Activated CD4-positive, alpha-beta T cell treated with anti-CD3 and anti-CD28 coated beads for 36 hours (primary cell): ENCODE data around the gene DHX57. TPM values are rescaled to one million over a fixed set of nuclear protein-coding genes. Genes with fewer than 3 reads are reported as not detected.
"Not testable (repeated sequence)": the region's sequence is repeated elsewhere in the genome, so short reads cannot be mapped to it uniquely, and the experiment has no call there.

Experiments
- ATAC-seq: fragments of 200-7000 bp; cut with Tn5 transposase; one replicate; pipeline ENCODE4 v1.10.0; 2021; ENCODE audit warnings: mild to moderate bottlenecking, moderate library complexity
- CTCF ChIA-PET: fragments of 350-600 bp; sonication (Branson Sonifier 250); formaldehyde crosslinking; loops from one replicate; lab custom pipeline; 2021; ENCODE audit warnings: antibody characterized with exemption; lab: Charles Lee
- POLR2A ChIA-PET: fragments of 350-600 bp; sonication (Branson Sonifier 250); formaldehyde crosslinking; loops from one replicate; lab custom pipeline; 2021; ENCODE audit warnings: antibody characterized with exemption, inconsistent platforms; lab: Charles Lee
- DNase-seq: peaks from one replicate; pipeline ENCODE4 v3.0.0-alpha.2; 2020
- H3K27ac Mint-ChIP-seq: one replicate; pipeline ENCODE4 v1.8.0; 2021; ENCODE audit warnings: mixed read lengths
- H3K27me3 Mint-ChIP-seq: one replicate; pipeline ENCODE4 v1.8.0; 2021; ENCODE audit warnings: mixed read lengths
- H3K36me3 Mint-ChIP-seq: one replicate; pipeline ENCODE4 v1.8.0; 2021; ENCODE audit warnings: low read depth, mixed read lengths
- H3K4me1 Mint-ChIP-seq: one replicate; pipeline ENCODE4 v1.8.0; 2021; ENCODE audit warnings: mixed read lengths
- H3K4me3 Mint-ChIP-seq: one replicate; pipeline ENCODE4 v1.8.0; 2021; ENCODE audit warnings: mild to moderate bottlenecking, moderate library complexity, mixed read lengths
- H3K9me3 Mint-ChIP-seq: one replicate; pipeline ENCODE4 v1.8.0; 2021; ENCODE audit warnings: low read depth, mixed read lengths
- intact Hi-C, 2 experiments: fragments of 100-400 bp; cut with DNase I in 1 of 2; cut with micrococcal nuclease in 1 of 2; formaldehyde crosslinking; loops; one replicate each; pipeline versions ENCODE4 v1.14.2 to v1.15.1; 2022 to 2024; cut with DNase I, micrococcal nuclease
- total RNA-seq, 2 experiments: library from RNA; stranded (reverse); gene quantifications; one replicate each; pipeline ENCODE4 v1.2.3, GENCODE V29; 2021

The DHX57 gene
- total RNA-seq, 2 experiments from 2014 or later: 14.0 to 20.3 TPM

DNA sequence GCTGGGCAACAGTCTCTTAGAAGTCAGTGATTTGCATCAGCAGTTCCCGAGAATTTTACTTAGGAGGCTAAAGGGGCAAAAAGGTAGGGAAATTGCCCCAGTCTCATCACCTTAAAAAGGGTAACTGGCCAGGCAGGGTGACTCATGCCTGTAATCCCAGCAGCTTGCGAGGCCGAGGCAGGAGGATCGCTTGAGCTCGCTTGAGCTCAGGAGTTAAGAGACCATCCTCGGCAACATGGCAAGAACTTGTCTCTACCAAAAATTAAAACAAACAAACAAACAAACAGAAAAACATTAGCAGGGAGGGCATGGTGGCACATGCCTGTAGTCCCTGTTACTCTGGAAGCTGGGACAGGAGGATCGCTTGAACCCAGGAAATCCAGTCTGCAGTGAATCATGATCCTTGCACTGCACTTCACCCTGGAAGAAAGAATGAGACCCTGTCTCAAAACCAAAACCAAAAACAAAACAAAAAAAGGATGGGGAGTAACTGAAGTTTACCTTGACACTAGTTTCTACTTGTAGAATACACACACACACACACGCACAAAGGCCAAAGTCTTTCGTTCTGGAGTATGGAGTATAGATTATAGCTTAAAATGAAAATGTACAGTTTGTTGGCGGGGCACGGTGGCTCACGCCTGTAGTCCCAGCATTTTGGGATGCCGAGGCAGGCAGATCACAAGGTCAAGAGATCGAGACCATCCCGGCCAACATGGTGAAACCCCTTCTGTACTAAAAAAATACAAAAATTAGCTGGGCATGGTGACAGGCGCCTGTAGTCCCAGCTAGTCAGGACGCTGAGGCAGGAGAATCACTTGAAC, 100.4 kb downstream of the DHX57 start:
- POLR2A ChIA-PET: interaction anchor here (3.1 kb wide), 1 partner anchor 24 kb away, joined by 17 read pairs; the partner anchor contains the start of gene SRSF7
- Mint-ChIP-seq H3K27ac (no peak overlapping the region), H3K9me3 (no peaks in the 10 kb centered on the region), H3K27me3 (peaks cover 13% of the 10 kb centered on the region), H3K36me3 (peaks cover 6% of the 10 kb centered on the region), H3K4me1 (peaks cover 3% of the 10 kb centered on the region), H3K4me3 (no peak overlapping the region)
- DNase-seq (no peak), ATAC-seq (no peak)
- intact Hi-C loops: loop anchor here in 1 of 2 experiments (10.0 kb wide), 1 partner anchor 659 kb away; the partner anchor contains the start of gene MAP4K3
- CTCF ChIA-PET: interaction anchor here (1.0 to 1.2 kb wide), 2 partner anchors 15 to 109 kb away, joined by 3 to 4 read pairs; partner anchors contain the start of gene GALM

DNA sequence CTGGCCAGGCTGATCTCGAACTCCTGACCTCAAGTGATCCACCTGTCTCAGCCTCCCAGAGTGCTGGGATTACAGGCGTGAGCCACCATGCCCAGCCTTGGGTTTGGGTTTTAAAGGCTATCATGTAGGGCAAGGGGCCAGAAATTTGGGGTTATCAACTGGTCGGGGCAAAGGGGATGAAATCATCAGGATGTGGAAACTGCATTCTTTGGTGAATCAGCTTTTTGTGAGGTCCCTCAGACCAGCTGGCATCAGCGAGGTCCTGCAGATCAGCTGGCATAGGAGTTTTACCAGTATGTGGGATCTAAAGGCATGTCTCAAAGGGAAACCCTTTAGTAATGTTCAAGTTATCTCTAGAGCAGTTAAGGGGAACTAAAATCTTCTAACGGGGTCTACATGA, 104.1 kb downstream of the DHX57 start:
- Mint-ChIP-seq H3K9me3 (no peaks in the 10 kb centered on the region), H3K4me3 (no peak overlapping the region), H3K4me1 (no peaks in the 10 kb centered on the region), H3K36me3 (no peaks in the 10 kb centered on the region), H3K27ac (no peak overlapping the region), H3K27me3 (peaks cover 13% of the 10 kb centered on the region)
- intact Hi-C loops: loop anchor here in 1 of 2 experiments (10.0 kb wide), 1 partner anchor 663 kb away; the partner anchor contains the start of gene MAP4K3
- ATAC-seq: no peak
- no peak for DNase-seq
- ChIA-PET CTCF (no interaction called here), POLR2A (interaction anchor here (1.5 kb wide), 1 partner anchor 21 kb away, joined by 7 read pairs; the partner anchor contains the start of gene SRSF7)

DNA sequence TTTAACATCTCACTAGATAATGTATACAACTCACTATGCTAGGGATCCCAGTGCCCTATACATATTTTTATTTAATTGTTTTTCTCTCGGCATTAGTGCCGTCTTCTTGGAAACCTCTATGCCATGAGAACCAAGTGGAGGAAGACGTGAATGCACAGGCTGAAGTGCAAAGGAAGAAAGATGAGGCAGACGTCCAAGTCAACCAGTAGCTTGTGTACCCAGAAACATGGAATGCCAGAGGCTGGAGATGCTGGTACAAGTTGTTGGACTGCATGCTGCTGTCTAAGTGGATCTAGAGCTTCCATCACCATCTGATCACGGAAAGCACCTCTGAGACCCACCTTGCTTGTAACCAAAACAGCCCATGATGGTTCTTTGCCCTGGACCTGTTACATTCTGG, 110.2 kb downstream of the DHX57 start:
- Mint-ChIP-seq H3K27me3 (no peaks in the 10 kb centered on the region), H3K27ac (no peak overlapping the region), H3K9me3 (no peaks in the 10 kb centered on the region), H3K4me3 (no peak overlapping the region), H3K4me1 (peaks cover 2% of the 10 kb centered on the region), H3K36me3 (no peaks in the 10 kb centered on the region)
- DNase-seq (no peak), ATAC-seq (no peak)
- intact Hi-C loops: no loop called here
- CTCF ChIA-PET: interaction anchor here (0.7 kb wide), 1 partner anchor 36 kb away, joined by 4 read pairs; no protein-coding TSS in a partner anchor
- POLR2A ChIA-PET: interaction anchor here (0.6 kb wide), 1 partner anchor 503 kb away, joined by 6 read pairs; no protein-coding TSS in a partner anchor

DNA sequence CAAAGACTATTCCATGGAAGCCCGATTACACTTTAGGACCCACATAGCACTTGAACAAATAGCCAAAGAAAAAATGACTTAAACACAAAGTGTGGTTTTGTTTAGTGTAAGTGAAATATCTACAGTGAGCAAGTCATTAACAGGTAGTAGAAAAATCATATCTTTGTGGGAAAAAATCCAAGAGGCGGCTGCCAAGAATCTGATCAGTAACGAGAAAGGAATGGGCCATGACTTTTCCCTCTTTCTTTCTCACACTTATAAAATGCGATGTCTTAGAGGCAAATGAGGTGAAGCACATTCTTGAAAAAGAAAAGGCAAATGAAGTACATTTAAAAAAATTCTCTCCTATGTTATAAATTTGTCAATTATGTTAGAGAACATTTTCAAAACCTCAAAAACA, 110.6 kb downstream of the DHX57 start:
- Mint-ChIP-seq H3K4me3 (no peak overlapping the region), H3K4me1 (peaks cover 2% of the 10 kb centered on the region), H3K27ac (no peak overlapping the region), H3K36me3 (no peaks in the 10 kb centered on the region), H3K9me3 (no peaks in the 10 kb centered on the region), H3K27me3 (no peaks in the 10 kb centered on the region)
- ChIA-PET POLR2A (interaction anchor here (0.6 kb wide), 1 partner anchor 503 kb away, joined by 6 read pairs; no protein-coding TSS in a partner anchor), CTCF (no interaction called here)
- ATAC-seq: no peak
- no peak for DNase-seq
- intact Hi-C loops: no loop called here

DNA sequence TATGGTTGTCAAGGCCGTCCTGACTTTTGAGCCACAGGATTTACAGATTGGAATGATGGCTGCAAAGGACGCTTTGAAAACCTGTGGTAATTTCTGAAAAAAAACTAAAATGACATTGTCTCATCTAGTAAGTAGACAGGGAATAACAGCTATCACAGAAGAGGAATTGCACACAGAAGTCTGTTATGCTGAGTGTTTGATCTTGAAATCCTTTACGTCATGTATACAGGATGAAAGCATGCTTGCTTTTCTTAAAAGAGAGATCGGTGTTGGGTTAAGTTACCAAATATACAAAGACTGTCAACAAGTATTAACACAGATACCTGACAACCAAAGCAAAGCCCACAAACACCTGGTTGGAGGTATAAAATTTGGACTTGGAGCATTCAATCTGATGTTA, 112.0 kb downstream of the DHX57 start:
- peaks cover 2% of the 10 kb centered on the region for H3K4me1 Mint-ChIP-seq
- no peak overlapping the region for H3K27ac Mint-ChIP-seq
- no peaks in the 10 kb centered on the region for H3K27me3 Mint-ChIP-seq
- no peaks in the 10 kb centered on the region for H3K36me3 Mint-ChIP-seq
- ChIA-PET POLR2A (interaction anchor here (2.3 kb wide), 1 partner anchor 12 kb away, joined by 14 read pairs; the partner anchor contains the start of gene SRSF7), CTCF (interaction anchor here (1.1 kb wide), 1 partner anchor 20 kb away, joined by 5 read pairs; no protein-coding TSS in a partner anchor)
- no peak overlapping the region for H3K4me3 Mint-ChIP-seq
- DNase-seq: no peak
- H3K9me3 Mint-ChIP-seq: no peaks in the 10 kb centered on the region
- no peak for ATAC-seq
- intact Hi-C loops: no loop called here

DNA sequence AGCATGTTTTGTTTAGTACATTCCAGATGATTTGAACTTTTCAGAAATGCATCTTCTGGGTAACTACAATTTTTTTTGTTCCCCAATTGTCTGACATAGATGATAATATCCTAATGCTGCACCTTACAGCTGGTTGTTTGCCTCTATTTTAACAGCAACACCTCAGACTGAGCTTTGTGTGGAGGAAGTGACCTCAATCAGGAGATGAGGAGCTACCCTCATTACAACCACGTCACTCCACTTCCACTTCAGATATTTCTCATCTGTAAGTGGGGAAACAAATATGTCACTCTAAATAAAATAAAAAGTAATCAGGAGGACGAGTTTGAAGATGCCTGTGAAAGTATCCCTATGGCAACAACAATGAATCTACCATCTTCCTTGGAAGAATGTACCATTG, 112.5 kb downstream of the DHX57 start:
- POLR2A ChIA-PET: interaction anchor here (2.3 kb wide), 1 partner anchor 12 kb away, joined by 14 read pairs; the partner anchor contains the start of gene SRSF7
- ATAC-seq: peak; percentile 65
- intact Hi-C loops: no loop called here
- Mint-ChIP-seq H3K9me3 (no peaks in the 10 kb centered on the region), H3K27ac (no peak overlapping the region), H3K4me1 (peaks cover 2% of the 10 kb centered on the region), H3K27me3 (no peaks in the 10 kb centered on the region), H3K36me3 (no peaks in the 10 kb centered on the region), H3K4me3 (no peak overlapping the region)
- no peak for DNase-seq
- CTCF ChIA-PET: interaction anchor here (1.1 kb wide), 1 partner anchor 20 kb away, joined by 5 read pairs; no protein-coding TSS in a partner anchor

DNA sequence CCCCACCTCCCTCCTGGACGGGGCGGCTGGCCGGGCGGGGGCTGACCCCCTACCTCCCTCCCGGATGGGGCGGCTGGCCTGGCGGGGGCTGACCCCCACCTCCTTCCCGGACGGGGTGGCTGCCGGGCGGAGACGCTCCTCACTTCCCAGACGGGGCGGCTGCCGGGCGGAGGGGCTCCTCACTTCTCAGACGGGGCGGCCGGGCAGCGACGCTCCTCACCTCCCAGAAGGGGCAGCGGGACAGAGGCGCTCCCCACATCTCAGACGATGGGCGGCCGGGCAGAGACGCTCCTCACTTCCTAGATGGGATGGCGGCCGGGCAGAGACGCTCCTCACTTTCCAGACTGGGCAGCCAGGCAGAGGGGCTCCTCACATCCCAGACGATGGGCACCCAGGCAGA, 119.8 kb downstream of the DHX57 start:
- intact Hi-C loops: loop anchor here in 1 of 2 experiments (10.0 kb wide), 1 partner anchor 469 kb away; no protein-coding TSS in a partner anchor
- DNase-seq, POLR2A ChIA-PET, CTCF ChIA-PET, H3K4me3 Mint-ChIP-seq, H3K27ac Mint-ChIP-seq, H3K9me3 Mint-ChIP-seq, ATAC-seq, H3K27me3 Mint-ChIP-seq, H3K36me3 Mint-ChIP-seq: not testable (repeated sequence)
- peaks cover 14% of the 10 kb centered on the region for H3K4me1 Mint-ChIP-seq

DNA sequence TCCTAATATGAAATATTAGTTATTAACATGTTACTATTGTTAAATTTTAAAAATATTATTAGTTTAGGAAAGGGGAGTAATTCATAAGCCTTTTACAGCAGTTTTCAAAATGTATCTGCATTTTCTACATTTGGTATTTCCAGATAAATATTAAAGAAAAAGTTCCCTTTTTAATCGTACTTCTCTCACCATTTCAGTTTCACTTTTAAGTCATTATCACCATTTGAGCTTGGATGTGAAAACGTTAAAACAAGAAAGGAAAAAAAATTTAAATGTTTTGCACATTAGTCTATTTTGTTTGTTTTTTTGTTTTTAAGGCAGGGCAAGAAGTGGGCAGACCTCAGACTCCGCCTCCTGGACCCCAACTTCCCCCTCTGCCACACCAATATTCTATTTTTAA, 121.2 kb downstream of the DHX57 start:
- Mint-ChIP-seq H3K36me3 (peaks cover 15% of the 10 kb centered on the region), H3K4me3 (peak overlapping the region; percentile 53), H3K27ac (peak overlapping the region; percentile 51), H3K27me3 (no peaks in the 10 kb centered on the region), H3K9me3 (no peaks in the 10 kb centered on the region), H3K4me1 (peaks cover 18% of the 10 kb centered on the region)
- ATAC-seq (no peak), DNase-seq (no peak)
- POLR2A ChIA-PET: no interaction called here
- intact Hi-C loops: loop anchor here in 1 of 2 experiments (5.0 to 10.0 kb wide), 2 partner anchors 470 to 1787 kb away; partner anchors contain the start of gene STRN
- CTCF ChIA-PET: interaction anchor here (0.7 to 1.2 kb wide), 3 partner anchors 10 to 172 kb away, joined by 3 to 5 read pairs (median 5); no protein-coding TSS in a partner anchor

DNA sequence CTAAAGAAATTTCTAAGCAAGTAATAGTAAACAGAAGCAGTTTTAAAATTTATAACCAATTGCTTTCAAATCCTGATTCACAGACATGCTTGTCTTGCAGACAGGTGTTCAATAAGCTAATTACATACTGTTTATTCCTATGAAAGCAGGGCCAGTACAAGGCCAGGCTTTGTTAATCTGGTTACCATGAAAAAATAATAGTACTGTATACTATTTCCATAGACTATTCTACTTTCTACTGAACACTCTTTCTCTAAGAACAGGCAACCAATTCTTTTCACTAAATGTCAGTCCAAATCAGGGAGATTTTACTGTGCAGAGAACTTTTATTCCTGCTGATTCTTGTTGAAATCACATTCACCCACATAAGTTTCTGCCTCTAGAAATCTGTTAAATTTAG, 121.7 kb downstream of the DHX57 start:
- Mint-ChIP-seq H3K27ac (peak overlapping the region; percentile 80), H3K4me3 (peak overlapping the region; percentile 39), H3K4me1 (peaks cover 21% of the 10 kb centered on the region), H3K27me3 (no peaks in the 10 kb centered on the region), H3K9me3 (no peaks in the 10 kb centered on the region), H3K36me3 (peaks cover 19% of the 10 kb centered on the region)
- DNase-seq (no peak), ATAC-seq (no peak)
- CTCF ChIA-PET: interaction anchor here (0.7 to 1.2 kb wide), 3 partner anchors 10 to 172 kb away, joined by 3 to 5 read pairs (median 5); no protein-coding TSS in a partner anchor
- intact Hi-C loops: loop anchor here in 1 of 2 experiments (5.0 to 10.0 kb wide), 2 partner anchors 471 to 1787 kb away; partner anchors contain the start of gene STRN
- POLR2A ChIA-PET: interaction anchor here (1.5 kb wide), 1 partner anchor 10 kb away, joined by 6 read pairs; no protein-coding TSS in a partner anchor

DNA sequence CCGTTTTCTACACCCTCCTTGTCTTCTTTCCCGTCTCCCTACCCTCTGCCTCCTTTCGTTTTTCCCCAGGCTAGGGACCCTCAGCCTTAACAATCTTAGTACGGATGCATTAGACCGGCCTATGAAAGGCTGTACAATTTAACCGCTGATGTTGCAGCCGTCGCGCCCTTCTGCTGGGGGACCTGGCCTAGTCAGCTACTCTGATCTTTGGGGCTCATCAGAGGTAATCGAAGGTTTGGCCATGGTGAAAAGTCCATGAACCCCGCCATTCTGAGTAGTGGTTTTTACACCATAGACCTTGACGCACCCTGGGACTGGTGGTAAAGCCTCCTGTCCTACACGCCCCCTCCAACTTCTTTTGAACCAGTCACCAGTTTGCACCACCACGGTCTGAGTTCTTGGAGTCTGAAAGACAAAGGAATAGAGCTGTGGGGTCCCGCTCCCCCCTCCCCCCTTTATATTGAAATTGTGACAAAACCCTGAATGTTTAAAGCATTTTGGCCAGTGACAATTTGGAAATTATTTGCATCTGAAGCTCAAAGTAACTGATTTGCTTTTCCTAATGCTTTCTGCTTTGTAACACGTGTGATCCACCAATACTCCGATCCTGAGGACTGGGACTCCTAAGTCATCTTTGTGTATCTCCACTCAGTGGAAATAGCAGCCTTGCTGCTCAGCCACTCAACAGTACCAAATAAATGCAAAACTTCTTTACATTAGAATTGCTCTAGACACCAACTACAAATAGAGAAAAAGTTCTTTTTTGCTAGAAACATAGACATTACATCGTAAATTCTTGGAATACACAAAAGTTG, 123.9 kb downstream of the DHX57 start:
- ChIA-PET CTCF (interaction anchor here (0.6 to 2.3 kb wide), 7 partner anchors 10 to 364 kb away, joined by 3 to 10 read pairs (median 5); no protein-coding TSS in a partner anchor), POLR2A (interaction anchor here (0.5 to 1.8 kb wide), 41 partner anchors 8 to 1479 kb away, joined by 3 to 26 read pairs (median 5); partner anchors contain the start of genes DHX57, GALM, GEMIN6 and HNRNPLL)
- H3K36me3 Mint-ChIP-seq: peaks cover 41% of the 10 kb centered on the region
- H3K27ac Mint-ChIP-seq: peak overlapping the region; percentile 100
- no peaks in the 10 kb centered on the region for H3K9me3 Mint-ChIP-seq
- H3K4me3 Mint-ChIP-seq: peak overlapping the region; percentile 94
- DNase-seq (no peak), ATAC-seq (peak; percentile 31)
- H3K4me1 Mint-ChIP-seq: peaks cover 43% of the 10 kb centered on the region
- no peaks in the 10 kb centered on the region for H3K27me3 Mint-ChIP-seq
- intact Hi-C loops: loop anchor here (1.0 to 10.0 kb wide), 11 partner anchors 26 to 1785 kb away; partner anchors contain the start of genes ATL2 (in 2 of the 2), GEMIN6 (in 2 of the 2), GPATCH11 (in 1 of the 2) and HEATR5B (in 1 of the 2)
